CD4-positive, alpha-beta T cell (primary cell): ENCODE measurements around the gene BDKRB2. TPM values are rescaled to one million over a fixed set of nuclear protein-coding genes. Genes with fewer than 3 reads are reported as not detected.

ENCODE experiments used
- ATAC-seq: fragments of 200-7000 bp; cut with Tn5 transposase; one replicate; pipeline ENCODE4 v1.10.0; 2022; ENCODE audit warnings: mild to moderate bottlenecking; ENCODE audit not compliant: poor library complexity
- CTCF ChIA-PET: fragments of 350-600 bp; sonication (Branson Sonifier 250); formaldehyde crosslinking; loops from one replicate; lab custom pipeline; 2021; ENCODE audit warnings: antibody characterized with exemption, inconsistent platforms; lab: Charles Lee
- POLR2A ChIA-PET: fragments of 350-600 bp; sonication (Branson Sonifier 250); formaldehyde crosslinking; loops from one replicate; lab custom pipeline; 2021; ENCODE audit warnings: antibody characterized with exemption, inconsistent platforms; lab: Charles Lee
- DNase-seq, 14 experiments: peaks; one replicate each; pipeline ENCODE4 v3.0.0-alpha.2; 2013 to 2020; ENCODE audit warnings: mixed read lengths in 2 of 14
- H3K27ac ChIP-seq, 2 donors: one replicate each; pipeline versions ENCODE4 v1.5.1 to v1.7.0; 2013; ENCODE audit warnings: low read length in 2 of 2, low read depth in 1 of 2, mild to moderate bottlenecking in 1 of 2
- H3K27me3 ChIP-seq, 2 experiments: 1 replicate in 1 of 2; 2 replicates in 1 of 2; pipeline versions ENCODE4 v1.6.1 to v1.7.0; 2013; ENCODE audit warnings: low read length in 2 of 2, control low read depth in 1 of 2, mild to moderate bottlenecking in 1 of 2, moderate library complexity in 1 of 2; ENCODE audit not compliant: insufficient read depth in 2 of 2, control insufficient read depth in 1 of 2
- H3K36me3 ChIP-seq: one replicate; pipeline ENCODE4 v1.6.1; 2013; ENCODE audit warnings: low read length, control low read depth; ENCODE audit not compliant: insufficient read depth
- H3K4me1 ChIP-seq: one replicate; pipeline ENCODE4 v1.6.1; 2013; ENCODE audit warnings: low read length, control low read depth; ENCODE audit not compliant: insufficient read depth
- H3K4me3 ChIP-seq: one replicate; pipeline ENCODE4 v1.5.1; 2013; ENCODE audit warnings: mild to moderate bottlenecking, low read length, moderate library complexity
- H3K9me3 ChIP-seq, 2 experiments: 1 replicate in 1 of 2; 2 replicates in 1 of 2; pipeline versions ENCODE4 v1.6.1 to v1.7.0; 2013; ENCODE audit warnings: low read length in 2 of 2, mild to moderate bottlenecking in 2 of 2, control low read depth in 1 of 2, moderate library complexity in 1 of 2; ENCODE audit not compliant: control insufficient read depth in 1 of 2, insufficient read depth in 1 of 2
- H3K27ac Mint-ChIP-seq: one replicate; pipeline ENCODE4 v1.8.0; 2020; ENCODE audit warnings: mixed read lengths
- H3K27me3 Mint-ChIP-seq: one replicate; pipeline ENCODE4 v1.8.0; 2021; ENCODE audit warnings: mixed read lengths
- H3K36me3 Mint-ChIP-seq: one replicate; pipeline ENCODE4 v1.8.0; 2021; ENCODE audit warnings: low read depth, mixed read lengths
- H3K4me1 Mint-ChIP-seq: one replicate; pipeline ENCODE4 v1.8.0; 2021; ENCODE audit warnings: low read depth, mixed read lengths
- H3K4me3 Mint-ChIP-seq: one replicate; pipeline ENCODE4 v1.8.0; 2020; ENCODE audit warnings: mild to moderate bottlenecking, mixed read lengths
- H3K9me3 Mint-ChIP-seq: one replicate; pipeline ENCODE4 v1.8.0; 2020; ENCODE audit warnings: mixed read lengths
- intact Hi-C, 2 experiments: fragments of 100-400 bp; cut with DNase I in 1 of 2; cut with micrococcal nuclease in 1 of 2; formaldehyde crosslinking; loops; one replicate each; pipeline versions ENCODE4 v1.15.1 to v1.9.0; 2023 to 2025; cut with DNase I, micrococcal nuclease
- total RNA-seq, 174 experiments: library from RNA in 2 of 174; stranded (reverse) in 2 of 174; gene quantifications; one replicate each; pipeline ENCODE4 v1.2.3 and lab custom pipeline; 2021 to 2026
- TF ChIP-seq, protein P1 (sequence below): fragments of 200-600 bp; IDR thresholded peaks from one replicate; pipeline ENCODE4 v1.8.0; 2022; ENCODE audit warnings: antibody characterized with exemption, mild to moderate bottlenecking

The BDKRB2 gene
- total RNA-seq, 2 experiments from 2014 or later, result not detected

GRCh38 chr14:96184737-96185136 is 19.9 kb upstream of the BDKRB2 start:
- POLR2A ChIA-PET, result no interaction called here

GRCh38 chr14:96187216-96188031 is 17.2 kb upstream of the BDKRB2 start:
- peaks cover 11% of the 10 kb centered on the region for H3K27me3 Mint-ChIP-seq
- no peak for DNase-seq
- intact Hi-C loops, result no loop called here
- Histone ChIP-seq H3K27me3 (peaks cover 0 to 4% of the 10 kb centered on the region in 2 experiments), H3K4me1 (no peaks in the 10 kb centered on the region), H3K36me3 (no peaks in the 10 kb centered on the region), H3K27ac (no peak overlapping the region), H3K4me3 (no peak overlapping the region), H3K9me3 (no peaks in the 10 kb centered on the region)
- ATAC-seq, result no peak
- no peaks in the 10 kb centered on the region for H3K36me3 Mint-ChIP-seq
- CTCF ChIA-PET, result no interaction called here
- no peak overlapping the region for H3K27ac Mint-ChIP-seq
- no peaks in the 10 kb centered on the region for H3K9me3 Mint-ChIP-seq
- TF ChIP-seq, protein P1, sequence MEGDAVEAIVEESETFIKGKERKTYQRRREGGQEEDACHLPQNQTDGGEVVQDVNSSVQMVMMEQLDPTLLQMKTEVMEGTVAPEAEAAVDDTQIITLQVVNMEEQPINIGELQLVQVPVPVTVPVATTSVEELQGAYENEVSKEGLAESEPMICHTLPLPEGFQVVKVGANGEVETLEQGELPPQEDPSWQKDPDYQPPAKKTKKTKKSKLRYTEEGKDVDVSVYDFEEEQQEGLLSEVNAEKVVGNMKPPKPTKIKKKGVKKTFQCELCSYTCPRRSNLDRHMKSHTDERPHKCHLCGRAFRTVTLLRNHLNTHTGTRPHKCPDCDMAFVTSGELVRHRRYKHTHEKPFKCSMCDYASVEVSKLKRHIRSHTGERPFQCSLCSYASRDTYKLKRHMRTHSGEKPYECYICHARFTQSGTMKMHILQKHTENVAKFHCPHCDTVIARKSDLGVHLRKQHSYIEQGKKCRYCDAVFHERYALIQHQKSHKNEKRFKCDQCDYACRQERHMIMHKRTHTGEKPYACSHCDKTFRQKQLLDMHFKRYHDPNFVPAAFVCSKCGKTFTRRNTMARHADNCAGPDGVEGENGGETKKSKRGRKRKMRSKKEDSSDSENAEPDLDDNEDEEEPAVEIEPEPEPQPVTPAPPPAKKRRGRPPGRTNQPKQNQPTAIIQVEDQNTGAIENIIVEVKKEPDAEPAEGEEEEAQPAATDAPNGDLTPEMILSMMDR, result no peak
- POLR2A ChIA-PET, result no interaction called here
- no peak overlapping the region for H3K4me3 Mint-ChIP-seq
- no peaks in the 10 kb centered on the region for H3K4me1 Mint-ChIP-seq

More at GRCh38 chr14:96184737-96185136, 19.9 kb upstream of the BDKRB2 start:
- Histone ChIP-seq H3K27ac (no peak overlapping the region), H3K27me3 (peaks cover 0 to 4% of the 10 kb centered on the region in 2 experiments), H3K36me3 (no peaks in the 10 kb centered on the region), H3K9me3 (no peaks in the 10 kb centered on the region), H3K4me1 (no peaks in the 10 kb centered on the region), H3K4me3 (no peak overlapping the region)
- no peak overlapping the region for H3K27ac Mint-ChIP-seq
- no peaks in the 10 kb centered on the region for H3K4me1 Mint-ChIP-seq
- ATAC-seq (no peak), DNase-seq (no peak)
- H3K9me3 Mint-ChIP-seq, result no peaks in the 10 kb centered on the region
- intact Hi-C loops, result no loop called here
- peaks cover 6% of the 10 kb centered on the region for H3K27me3 Mint-ChIP-seq
- TF ChIP-seq, protein P1, result no peak
- CTCF ChIA-PET, result no interaction called here
- no peak overlapping the region for H3K4me3 Mint-ChIP-seq
- H3K36me3 Mint-ChIP-seq, result no peaks in the 10 kb centered on the region

GRCh38 chr14:96189281-96189711 is 15.3 kb upstream of the BDKRB2 start:
- no peak overlapping the region for H3K4me3 Mint-ChIP-seq
- intact Hi-C loops, result no loop called here
- H3K9me3 Mint-ChIP-seq, result no peaks in the 10 kb centered on the region
- H3K9me3 ChIP-seq, result no peaks in the 10 kb centered on the region
- H3K36me3 Mint-ChIP-seq, result no peaks in the 10 kb centered on the region
- no peaks in the 10 kb centered on the region for H3K4me1 ChIP-seq
- H3K36me3 ChIP-seq, result no peaks in the 10 kb centered on the region
- ChIA-PET POLR2A (interaction anchor here (0.6 kb wide), 1 partner anchor 36 kb away, joined by 3 read pairs; no protein-coding TSS in a partner anchor), CTCF (no interaction called here)
- ATAC-seq (no peak), DNase-seq (no peak)
- H3K27ac Mint-ChIP-seq, result no peak overlapping the region
- H3K4me3 ChIP-seq, result no peak overlapping the region
- H3K27ac ChIP-seq, result no peak overlapping the region
- peaks cover 14% of the 10 kb centered on the region for H3K27me3 Mint-ChIP-seq
- H3K4me1 Mint-ChIP-seq, result no peaks in the 10 kb centered on the region
- TF ChIP-seq, protein P1, result no peak
- H3K27me3 ChIP-seq, result peaks cover 0 to 4% of the 10 kb centered on the region in 2 experiments
